AML-193 (cell line): ENCODE data around the gene NEBL.

Experiments
- DNase-seq, 2 experiments: peaks; one replicate each; lab custom pipeline; 2025; lab: John Stamatoyannopoulos, UW

NEBL gene

DNA sequence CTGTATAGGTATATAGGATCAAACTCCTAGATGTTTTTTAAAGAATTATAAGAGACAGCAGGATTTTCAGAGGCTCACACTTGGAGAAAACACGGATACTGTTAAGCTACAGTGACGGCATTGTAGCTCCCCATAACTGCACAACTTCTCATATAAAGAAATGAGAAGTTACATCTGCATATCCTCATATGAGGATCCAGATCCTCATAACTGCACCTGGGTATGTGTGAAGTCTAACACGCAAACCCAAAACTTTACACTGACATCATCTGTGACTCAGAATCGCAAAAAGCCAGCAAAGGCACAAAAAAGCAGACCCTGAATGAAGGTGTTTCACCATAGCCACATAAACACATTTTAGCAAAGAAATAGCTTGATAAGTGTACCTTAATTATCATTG is 34.1 kb downstream of the NEBL start:
- DNase-seq: no peak

DNA sequence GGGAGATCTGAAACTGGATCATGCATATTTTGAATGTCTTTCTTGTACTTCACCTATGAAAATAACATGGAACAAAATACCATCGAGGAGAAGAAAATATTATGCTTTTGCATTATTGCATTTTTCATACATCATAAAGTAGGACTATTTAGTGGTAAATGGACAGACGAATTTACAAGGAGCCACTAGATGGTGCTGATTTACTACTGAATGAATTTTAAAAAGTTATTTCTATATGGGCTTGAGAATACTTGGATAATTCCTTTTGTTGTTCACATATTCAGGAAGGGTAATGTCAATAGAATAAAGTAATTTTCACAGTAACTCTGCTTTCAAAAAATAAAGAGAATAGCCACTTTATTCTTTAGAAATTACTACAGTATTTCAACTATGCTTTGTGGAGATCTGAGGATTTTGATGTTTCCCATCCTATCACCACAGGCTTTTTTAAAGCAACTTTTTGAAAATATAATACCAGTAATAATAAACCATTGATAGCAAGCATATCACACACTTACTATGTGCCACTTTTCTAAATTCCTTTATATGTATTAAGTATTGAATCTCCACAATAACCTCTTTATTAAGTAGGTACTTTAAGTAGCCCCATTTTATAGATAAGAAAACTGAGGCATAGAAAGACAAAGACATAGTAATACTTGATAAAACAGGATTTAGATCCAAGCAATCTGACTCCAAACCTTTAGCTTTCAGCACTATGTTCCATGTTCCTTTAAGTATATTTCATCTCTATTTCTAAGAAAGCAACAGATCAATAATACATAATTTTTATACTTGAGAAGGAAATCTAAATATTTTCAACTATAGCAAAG is 38.6 kb downstream of the NEBL start:
- peak; percentile 2 to 41 for DNase-seq

DNA sequence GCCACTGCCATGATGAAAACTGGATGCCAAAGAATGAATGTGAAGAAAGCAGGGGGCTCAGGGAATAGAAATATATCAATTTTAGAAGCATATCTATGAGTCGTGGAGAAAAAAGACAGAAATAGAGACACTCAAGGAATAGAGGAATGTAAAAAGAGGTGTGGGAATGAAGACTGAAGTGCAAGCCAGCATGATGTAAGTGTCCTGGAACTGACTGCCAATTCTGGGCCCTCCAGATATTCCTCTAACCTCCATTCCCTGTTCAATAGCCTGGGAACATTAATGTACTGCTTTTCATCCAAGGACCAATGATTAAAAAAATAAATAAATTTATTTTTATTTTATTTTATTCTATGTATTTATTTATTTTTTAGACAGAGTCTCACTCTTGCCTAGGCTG is 40.6 kb downstream of the NEBL start:
- no peak for DNase-seq

DNA sequence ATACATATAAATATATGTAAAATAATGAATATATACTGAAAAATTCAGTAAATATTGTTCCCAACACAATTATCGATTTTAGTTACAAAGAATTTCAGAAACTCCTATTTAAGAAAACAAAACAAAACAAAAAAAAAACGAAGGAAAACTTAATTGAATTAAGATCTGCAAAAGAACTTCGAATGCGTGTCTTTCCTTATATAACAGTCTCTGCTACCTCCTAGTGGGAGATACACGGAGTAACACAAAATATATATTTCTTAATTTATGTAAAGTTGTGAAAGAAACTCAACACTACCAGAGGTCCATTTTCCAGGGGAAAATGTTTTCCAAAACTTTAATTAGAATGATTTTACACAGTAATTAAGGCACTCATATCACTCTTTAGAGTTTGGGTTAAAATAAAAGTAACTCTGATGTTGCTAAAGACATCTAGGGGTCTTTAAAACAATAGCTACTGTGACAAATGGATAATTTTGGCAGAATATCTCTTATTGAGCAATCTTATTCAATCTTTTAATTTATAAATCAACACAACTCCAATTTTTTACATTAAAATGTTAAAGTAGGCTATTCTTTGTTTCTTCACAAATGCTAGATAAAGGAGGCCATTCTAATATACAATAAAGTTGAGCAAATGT is 41.6 kb downstream of the NEBL start:
- DNase-seq: peak; percentile 24 to 32

DNA sequence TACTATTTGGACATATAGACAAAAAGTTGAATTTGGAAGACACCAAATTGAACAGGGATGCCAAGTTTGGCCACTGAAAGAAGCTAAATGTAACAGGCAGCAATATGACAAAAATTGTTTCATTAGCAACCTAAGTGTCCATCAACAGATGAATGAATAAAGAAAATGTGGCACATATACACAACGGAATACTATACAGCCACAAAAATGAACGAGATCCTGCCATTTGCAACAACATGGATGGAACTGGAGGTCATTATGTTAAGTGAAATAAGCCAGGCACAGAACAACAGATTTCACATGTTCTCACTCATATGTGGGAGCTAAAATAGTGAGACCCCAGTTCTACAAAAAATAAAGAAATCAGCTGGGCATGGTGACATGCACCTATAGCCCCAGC is 43.8 kb downstream of the NEBL start:
- DNase-seq: no peak

DNA sequence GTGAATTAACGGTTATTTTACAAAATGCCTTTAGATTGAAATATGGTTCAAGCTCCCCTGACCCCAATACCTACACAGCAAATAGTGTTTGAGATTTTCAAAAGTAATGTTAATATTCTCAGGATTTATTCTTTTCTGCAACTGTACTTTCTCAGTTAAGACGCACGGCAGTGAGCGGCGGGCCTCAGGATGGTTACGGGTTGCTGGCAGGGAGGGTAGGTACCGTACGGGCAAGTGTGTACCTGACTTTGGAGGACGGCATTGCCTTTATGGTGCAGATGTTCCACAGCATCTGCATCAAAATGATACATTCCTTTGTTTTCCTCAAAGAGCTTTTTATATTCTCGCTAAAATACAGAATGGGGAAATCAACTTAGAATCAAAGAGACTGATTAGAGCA is 44.8 kb downstream of the NEBL start:
- DNase-seq: no peak

DNA sequence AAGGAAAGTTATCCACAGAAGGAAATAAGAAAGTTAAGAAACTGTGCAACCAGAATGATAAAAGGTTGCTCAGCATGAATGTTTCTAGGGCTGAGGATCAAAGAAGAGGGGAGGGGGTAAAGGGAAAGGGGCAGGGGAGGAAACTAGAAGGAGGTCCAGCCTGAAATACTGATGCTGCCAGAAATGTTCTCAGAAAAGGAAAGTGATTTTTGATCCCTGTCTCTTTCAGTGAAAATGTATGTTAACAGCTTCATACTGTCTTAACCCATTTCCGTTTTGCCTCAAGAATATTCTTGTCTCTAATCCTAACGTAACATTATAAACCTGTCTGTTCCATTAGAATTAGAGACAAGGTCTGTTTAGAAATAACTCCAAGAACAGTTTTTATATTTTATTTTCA is 49.6 kb downstream of the NEBL start:
- DNase-seq: no peak

DNA sequence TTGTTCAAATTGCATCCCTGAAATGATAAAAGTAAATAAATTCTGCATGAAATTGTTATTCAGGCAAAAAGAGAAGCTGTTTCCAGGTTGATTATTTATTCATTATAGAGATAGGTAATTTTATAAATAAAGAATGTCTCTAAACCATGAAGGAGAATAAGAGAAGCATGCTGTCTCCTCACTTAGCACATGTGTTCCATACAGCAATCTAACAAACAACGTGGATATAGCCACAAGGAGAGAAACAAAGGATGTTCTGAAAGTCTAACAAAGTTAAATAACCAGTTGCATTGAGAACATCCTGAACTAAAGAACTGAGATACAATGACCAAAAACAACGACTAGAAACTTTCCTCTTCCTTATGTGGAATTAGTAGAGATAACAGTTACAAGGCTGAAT is 50.8 kb downstream of the NEBL start:
- no peak for DNase-seq

DNA sequence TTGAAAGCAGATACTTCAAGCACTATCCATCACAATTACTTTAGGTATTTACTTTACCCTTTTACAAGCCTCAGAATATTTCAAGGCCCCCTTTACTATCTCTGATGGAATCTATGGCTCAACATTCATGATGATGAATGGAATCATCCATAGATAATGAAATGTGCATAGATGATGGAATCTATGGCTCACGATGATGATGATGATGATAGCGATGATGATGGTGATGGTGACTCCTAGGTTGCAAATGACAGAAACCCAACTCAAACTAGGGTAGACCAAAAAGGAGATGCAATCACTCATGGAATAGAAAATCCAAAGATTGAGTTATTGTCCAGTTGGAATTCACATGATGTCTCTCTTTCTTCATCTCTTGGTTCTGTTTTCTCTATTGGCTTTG is 55.7 kb downstream of the NEBL start:
- DNase-seq: no peak

DNA sequence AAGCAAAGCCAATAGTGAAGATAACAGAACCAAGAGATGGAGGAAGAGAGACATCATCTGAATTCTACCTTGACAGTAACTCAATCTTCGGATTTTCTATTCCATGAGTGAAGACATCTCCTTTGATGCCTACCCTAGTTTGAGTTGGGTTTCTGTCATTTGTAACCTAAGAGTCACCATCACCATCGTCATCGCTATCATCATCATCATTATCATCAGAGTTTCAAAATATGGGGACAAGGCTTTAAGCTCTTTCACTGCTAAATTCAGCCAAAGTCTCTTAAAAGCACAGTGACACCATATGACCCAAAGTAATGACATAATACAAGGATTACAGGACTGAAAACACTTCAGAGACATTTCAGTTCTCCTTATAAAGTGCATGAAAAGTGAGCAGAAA is 57.2 kb downstream of the NEBL start:
- DNase-seq: no peak

DNA sequence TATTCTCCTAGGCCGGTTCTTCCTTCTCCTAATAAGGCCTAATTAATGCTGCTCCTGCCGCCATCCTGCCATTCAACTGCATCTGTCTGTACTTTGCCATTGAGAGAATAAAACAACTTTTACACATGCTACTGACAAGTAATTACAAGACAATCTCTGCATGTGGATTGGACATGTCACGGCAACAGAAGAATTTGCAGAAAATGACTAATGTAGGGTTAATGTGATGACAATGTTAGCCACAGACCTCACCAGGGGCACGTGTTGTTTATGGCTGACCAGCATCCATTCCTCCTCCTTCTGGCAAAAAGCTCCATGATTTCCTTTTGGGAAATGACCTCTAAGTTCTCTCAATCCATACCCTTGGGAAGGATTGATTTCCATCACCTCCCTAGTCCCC is 58.0 kb downstream of the NEBL start:
- no peak for DNase-seq

DNA sequence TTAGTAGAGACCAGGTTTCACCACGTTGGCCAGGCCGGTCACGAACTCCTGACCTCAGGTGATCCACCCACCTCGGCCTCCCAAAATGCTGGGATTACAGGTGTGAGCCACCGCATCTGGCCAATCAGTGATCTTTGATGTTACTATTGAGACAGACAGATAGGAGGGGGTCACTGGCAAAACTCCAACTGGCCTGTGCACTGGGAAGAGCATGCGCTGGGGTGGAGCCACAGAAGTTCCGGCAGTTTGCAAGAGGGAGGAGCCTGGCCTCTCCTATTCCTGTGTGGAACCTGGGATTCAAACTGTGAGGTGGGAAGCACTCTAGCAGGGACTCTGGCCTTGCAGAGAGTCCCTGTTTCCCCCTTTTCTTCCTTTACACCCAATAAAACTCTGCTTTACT is 60.7 kb downstream of the NEBL start:
- no peak for DNase-seq

DNA sequence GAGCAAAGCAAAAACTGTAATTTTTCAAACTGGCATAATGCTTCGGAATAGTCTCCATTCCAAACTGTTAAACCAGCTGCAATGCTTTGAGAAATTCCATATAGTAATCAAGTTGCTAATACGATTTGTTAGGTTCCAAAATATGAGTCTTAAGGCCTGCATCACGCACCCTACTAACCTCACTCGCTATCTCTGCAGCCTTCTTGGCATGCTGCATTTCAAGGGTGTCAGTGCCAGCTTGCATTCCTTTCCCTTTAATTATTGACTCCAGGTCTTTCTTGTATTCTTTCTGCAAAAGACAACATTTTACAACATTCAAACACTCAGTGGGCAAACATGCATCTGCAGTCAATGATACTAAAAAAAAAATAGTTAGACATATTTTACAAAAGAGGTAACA is 61.8 kb downstream of the NEBL start:
- no peak for DNase-seq

DNA sequence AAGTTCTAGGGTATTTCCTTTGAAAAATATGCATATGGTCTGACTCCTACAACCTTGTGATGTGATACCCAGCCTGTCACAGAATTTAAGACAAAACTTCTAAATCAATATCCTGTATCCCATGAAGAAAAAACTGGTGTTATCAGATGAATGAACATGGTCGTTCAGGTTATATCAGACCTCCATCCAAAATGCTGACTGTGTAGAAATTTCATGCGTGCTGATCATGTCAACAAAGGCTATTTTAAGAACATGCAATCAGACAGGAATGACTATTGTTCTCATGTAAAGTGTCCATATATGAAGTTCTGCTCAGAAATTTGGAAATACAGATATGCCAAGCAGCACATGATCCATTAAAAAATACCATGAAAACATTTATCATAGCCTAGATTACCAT is 62.3 kb downstream of the NEBL start:
- DNase-seq: no peak

DNA sequence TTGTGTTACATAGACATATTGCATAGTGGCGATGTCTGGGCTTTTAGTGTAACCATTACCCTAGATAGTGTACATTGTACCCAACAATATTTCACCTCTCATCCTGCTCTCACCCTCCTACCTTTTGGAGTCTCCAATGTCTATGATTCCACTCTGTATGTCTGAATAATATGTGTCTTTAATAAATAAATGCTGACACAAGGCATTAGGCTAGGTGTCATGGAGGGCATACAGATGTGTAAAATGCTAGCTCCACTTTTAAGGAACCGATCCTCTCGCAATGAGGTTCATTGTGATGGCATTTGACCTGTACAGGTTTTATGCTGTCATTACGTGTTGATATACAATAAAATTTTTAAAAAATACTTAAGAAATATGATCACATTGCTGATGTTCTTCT is 74.3 kb downstream of the NEBL start:
- DNase-seq: no peak

DNA sequence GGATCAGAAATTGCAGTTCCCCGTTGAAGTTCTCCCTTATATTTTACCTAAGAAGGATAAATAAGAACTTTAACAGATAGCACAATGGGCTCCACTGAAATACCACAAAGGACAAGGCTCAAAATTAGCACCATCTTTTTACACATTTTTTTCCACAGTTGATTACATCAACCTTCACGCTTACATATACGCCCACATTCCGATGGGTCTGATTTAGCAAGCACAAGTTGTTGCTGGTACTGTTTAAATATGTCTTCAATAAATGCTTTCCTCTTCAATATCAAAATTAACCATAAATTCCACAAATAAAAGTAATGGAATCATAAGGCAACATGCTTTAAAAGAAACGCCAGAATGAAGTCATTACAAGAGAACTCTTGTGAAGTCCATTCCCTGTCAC is 79.5 kb downstream of the NEBL start:
- no peak for DNase-seq

DNA sequence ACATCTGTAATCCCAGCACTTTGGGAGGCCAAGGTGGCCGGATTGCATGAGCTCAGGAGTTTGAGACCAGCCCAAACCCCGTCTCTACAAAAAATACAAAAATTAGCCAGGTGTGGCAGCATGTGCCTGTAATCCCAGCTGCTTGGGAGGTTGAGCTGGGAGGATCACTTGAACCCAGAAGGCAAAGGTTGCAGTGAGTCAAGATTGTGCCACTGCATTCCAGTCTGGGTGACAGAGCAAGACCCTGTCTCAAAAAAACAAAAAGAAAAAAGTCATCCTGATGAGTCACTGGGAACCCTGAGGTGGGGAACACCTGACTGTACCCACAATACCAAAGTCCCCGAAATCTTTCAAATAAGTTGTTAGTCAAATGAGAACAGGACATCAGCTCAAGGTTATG is 80.0 kb downstream of the NEBL start:
- no peak for DNase-seq

DNA sequence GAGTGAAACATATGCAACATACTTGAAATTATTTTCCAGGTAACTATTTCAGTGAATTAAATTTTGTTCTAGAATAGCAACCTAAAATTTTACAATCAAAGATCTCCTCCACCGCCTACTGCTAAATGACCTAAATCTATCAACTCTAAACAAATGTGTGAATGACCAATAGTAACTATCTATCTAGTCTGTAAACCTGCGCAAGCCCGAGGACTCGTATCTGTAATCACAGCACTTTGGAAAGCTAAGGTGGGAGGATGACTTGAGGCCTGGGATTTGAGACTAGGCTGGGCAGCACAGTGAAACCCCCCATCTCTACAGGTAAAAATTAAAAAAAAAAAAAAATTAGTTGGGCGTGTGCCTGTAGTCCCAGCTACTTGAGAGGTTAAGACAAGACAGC is 83.0 kb downstream of the NEBL start:
- no peak for DNase-seq

DNA sequence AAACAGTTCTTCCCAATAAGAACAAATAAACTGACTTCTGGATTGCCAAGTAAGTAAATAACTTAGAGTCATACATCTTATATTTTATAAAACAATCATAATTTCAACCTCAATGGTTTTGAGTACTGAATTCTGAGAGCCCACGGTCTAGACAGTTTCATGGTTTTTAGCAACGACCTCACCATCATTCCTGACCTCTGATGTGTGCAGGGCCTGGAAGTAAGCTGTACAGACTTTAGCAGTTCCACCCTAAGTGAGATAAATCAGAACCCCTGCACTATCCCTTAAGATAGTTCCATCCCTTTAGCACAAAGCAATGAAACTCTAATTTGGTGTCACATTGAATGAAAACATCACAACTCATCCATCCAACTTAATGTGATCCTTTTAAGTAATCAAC is 86.0 kb downstream of the NEBL start:
- no peak for DNase-seq

DNA sequence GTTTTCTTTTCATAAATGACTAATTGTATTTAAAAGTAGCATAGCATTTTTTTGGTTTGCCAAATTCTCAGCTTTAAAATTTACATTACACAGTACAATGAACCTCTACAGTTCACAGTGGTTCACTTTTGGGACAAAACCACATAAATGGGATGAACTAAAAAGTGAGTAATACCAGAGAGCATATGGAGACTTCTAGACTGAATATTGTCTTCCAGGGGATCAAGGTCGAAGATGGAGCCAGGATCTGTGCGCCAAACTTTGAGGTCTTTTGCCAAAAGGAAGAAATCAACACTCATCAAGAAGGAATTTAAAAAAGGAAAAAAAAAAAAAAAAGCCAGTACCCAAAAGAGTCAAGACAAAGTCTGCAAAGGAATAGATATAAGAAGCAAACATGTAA is 87.5 kb downstream of the NEBL start:
- no peak for DNase-seq

DNA sequence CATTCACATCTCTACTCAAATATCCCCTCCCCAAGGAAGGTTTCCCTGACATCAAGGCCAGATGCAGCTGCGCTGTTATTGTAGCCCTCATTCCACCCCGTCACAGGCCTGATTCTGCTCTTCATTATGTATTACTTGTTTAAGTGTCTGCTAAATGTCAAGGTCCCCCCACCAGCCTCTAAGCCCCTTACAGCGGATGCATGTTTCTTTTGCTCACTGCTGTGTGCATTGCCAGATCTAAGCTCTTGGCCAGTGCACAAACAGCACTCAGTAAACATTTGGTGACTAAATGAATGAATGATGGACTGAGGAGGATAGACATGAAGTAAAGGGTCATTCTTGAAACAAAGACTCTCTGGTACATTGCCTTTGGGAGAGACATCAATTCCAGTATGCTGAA is 90.6 kb downstream of the NEBL start:
- DNase-seq: no peak

DNA sequence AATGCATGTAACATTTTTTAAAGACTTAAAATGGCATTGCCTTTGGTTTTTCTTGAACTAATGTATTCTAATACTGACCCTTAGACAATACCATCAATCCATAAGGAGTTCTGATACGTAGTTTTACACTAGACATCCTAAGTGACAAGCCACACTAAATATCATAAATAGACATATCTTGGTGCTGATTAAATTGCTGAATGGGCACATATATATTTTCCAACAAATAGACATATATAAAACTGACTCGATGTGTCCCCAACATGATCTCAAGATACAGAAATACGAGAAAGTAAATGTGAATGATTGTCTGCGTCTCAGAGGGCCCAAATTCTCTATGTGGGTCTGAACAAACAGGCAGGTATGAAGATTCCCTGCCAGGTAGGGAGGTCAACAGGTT is 99.8 kb downstream of the NEBL start:
- DNase-seq: no peak

DNA sequence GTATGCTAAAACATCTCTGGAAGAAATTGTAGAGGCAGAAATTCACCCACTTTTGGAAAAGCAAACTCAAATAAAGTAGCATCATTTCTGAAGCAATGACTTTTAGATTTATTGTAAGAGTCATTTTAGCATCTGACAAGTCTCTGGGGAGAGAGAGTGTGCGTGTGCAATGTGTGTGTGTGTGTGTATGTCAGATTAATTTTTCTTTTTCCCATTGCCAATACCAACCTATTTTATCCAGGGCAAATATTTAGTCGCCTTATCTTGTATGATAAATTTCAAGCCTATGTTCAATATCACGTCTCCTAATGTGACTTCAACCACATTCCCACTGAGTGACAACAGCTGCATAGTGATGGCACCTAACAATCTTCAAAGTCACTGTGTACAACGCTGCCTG is 101.7 kb downstream of the NEBL start:
- DNase-seq: no peak

DNA sequence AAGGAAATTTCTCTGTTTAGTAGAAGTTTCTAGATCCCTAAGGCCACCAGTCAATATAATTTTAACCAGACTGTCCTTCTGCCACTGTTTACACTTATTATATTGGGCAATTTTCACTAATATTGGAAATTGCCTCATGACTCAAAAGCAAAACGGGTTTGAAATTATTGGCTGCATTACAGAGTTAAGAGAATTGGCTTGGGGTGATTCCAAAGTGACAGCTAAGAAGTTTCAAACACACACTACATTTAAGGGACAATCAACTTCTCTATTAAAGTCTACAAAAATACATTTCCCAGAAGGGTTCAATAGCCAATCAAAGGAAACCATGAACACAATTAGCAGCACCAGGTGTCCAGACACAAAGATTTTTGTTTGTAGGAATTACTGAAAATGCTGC is 111.9 kb downstream of the NEBL start:
- no peak for DNase-seq
